ENCODE measurements around the gene CST9.

- TF ChIP-seq ZNF274 (IDR thresholded peaks at IDR 0.05; ENCODE audit: low read depth, low read length) (no peak), YY1 (IDR thresholded peaks at IDR 0.05; ENCODE audit: insufficient read depth, insufficient read length) (no peak), SUZ12 (IDR thresholded peaks at IDR 0.05; ENCODE audit: extremely low read depth, insufficient read depth, insufficient read length) (no peak)
Measured at GRCh38 chr20:23602241-23602640, 3.5 kb downstream of the CST9 start.

Measured in NT2/D1 (cell line).